ENCODE measurements around the gene CCSAP. TPM values are rescaled to one million over a fixed set of nuclear protein-coding genes. Genes with fewer than 3 reads are reported as not detected.

CCSAP gene, protein sequence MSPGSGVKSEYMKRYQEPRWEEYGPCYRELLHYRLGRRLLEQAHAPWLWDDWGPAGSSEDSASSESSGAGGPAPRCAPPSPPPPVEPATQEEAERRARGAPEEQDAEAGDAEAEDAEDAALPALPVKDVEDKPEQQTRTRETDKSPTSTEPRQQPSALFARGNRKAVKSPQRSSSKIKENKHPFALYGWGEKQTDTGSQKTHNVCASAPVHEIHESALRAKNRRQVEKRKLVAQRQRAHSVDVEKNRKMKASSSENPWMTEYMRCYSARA
- total RNA-seq = 4.3 and 6.0 TPM in 2 replicates

DNA sequence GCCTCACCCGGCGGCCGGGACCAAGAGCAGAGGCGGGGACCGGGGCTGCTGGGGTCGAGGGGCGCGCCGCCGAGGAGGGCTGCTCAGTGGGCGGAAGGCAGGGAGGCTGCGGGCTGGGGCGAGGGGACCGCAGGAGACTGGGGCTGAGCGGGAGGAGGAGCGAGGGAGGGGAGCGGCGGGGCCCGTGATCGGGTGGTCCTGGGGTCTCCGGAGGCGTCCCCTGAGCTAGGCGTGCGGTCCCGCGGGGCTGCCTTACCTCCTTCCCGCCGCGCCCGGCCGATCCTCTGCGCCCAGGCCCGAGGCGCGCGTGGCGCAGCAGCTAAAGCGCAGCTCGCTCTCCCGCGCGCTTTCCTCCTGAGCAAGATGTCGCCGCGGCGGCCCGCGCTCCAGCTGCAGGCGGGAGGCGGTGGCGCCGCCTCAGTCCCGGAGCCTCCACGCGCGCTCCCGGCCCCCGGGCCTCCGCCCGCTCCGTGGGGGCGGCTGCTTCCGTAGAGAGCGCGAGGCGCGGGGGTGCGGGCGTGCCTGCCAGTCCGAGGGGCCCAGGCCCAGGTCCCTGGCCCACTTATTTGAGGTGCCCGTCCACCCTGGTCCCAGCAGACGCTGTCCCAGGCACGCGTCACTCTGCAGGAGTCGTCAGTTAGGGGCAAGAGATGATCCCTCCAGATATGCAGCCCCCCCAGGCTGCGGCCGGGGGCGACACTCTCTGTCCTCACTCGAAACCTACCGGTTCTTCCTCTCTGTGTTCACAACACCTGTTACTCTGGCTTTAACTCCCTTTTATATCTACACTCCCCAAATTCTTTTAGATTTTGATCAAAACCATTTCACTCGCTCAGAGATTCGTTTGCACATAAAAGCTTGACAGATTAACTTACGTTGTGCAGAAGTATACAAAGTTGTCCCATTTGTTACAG is at the start of gene CCSAP:
Gene CCSAP (minus strand): TSS at position 392 of the 914 bp plus-strand sequence. CDS start 582 bp downstream, outside the sequence.

Other genes with a start within 250 kb of the CCSAP start
- gene RAB4A, start 71.9 kb downstream of the CCSAP start, total RNA-seq = 32.6 and 66.8 TPM in 2 replicates
- gene ACTA1, start 91.0 kb upstream of the CCSAP start, total RNA-seq = 9.8 TPM in 1 of 2 replicates, not detected in the other
- gene NUP133, start 165.3 kb upstream of the CCSAP start, total RNA-seq = 20.9 and 25.4 TPM in 2 replicates
- gene ABCB10, start 215.7 kb upstream of the CCSAP start, total RNA-seq = 13.5 and 15.2 TPM in 2 replicates